NCI-H2107 treated with DMSO at 0.1 percent for 48 hours (cell line): Measurements from ENCODE around the gene IFNA7.
A peak's percentile ranks its signal among the peaks of the same experiment; 100 is the strongest.
"Not testable (repeated sequence)": the region's sequence is repeated elsewhere in the genome, so short reads cannot be mapped to it uniquely, and the experiment has no call there.

Source experiments
- DNase-seq: peaks from one replicate; lab custom pipeline; 2025; ENCODE audit not compliant: unreplicated experiment; lab: John Stamatoyannopoulos, UW

Gene IFNA7

GRCh38 chr9:21202105-21202504 is at the start of gene IFNA7:
TSS of gene IFNA7 (minus strand) at chr9:21202205. CDS start at chr9:21202165, 40 bp downstream.
- not testable (repeated sequence) for DNase-seq

DNA sequence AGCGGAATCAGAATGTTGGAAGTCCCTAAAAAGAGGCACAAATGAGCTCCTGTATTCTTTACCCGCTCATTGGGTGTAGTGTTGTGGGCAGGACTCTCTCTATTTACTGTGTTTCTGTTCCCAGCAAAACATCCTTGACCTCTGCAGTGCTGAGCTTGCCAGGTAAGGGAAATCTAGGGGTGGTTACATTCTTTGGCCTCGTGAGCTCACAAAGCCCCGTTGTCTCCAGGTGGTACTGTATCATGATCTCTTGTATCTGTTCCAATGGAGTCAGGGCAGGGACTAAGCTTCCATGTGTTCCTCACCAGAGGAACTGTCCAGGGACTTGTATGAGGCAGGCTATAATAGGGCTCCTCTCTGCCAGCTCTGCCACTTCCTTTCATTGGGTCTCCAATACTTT is 49.6 kb upstream of the IFNA7 start:
- DNase-seq, result no peak

- no peak for DNase-seq
These were observed 49.2 kb upstream of the IFNA7 start for GRCh38 chr9:21251190-21251589.

DNA sequence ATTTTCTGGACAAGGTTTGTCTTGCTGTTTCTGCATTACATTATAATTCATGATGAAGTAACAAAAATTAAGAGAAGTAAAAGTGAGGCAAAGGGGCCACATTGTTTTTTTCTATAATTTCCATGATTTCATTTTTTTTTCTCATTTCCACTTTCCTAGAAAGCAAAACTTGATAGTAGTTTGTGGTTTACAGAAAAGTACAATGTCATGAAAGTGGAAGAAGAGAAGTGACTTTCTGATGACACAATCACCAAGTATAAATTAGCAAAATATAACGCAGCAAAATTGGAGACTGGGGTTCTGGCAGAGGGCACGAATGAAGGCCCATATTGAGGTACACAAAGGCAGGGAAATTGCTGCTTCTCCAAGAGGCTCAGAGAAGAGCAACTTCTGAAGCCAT is 42.8 kb upstream of the IFNA7 start:
- no peak for DNase-seq

- no peak for DNase-seq
These were observed 37.9 kb upstream of the IFNA7 start, which contains the start of gene IFNA14 for GRCh38 chr9:21239911-21240310. TSS of gene IFNA14 (minus strand) at chr9:21240005. CDS start at chr9:21239935, 70 bp downstream.

- DNase-seq, result not testable (repeated sequence)
These were observed 34.3 kb upstream of the IFNA7 start for GRCh38 chr9:21236360-21236714.

DNA sequence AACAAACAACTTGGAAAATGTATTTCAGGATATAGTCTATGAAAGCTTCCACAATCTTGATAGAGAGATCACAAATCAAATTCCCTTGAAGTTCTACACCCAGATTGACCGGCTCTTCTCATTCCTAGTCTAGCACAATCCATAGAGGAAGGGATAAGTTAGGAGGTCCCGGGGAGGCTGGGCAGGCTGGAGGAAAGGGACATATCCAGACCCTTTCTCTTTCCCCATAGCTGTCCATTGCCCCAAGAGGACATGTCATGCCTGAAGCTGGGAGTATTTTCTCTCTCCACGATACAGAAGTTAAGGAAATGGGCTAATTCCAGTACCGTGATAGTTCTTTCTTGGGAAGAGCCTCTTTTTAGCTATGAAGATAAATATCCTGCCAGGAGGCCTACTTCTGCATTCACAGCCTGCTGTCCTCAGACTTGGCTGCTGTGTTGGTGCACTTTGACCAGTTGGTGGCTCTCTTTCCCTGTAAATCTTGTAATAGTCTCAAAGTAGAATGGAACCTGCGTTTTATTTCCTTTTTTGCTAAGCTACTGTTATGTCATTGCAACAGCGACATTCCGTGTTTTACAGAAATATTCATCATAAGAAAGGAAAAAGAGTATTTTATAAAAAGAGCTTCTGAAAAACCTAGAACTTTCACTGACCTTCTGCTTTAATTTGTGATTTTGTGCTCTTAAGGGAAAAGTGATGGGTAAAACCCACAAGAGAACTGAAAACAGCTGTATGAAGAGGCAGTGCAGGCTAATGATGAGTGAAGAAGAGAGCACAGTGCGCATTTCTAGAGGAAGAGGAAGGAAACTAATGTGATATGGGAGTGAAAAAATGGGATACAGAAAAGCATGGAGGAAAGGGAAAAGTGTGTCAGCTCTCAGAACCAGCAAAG is 33.7 kb upstream of the IFNA7 start:
- DNase-seq, result peak; percentile 41

DNA sequence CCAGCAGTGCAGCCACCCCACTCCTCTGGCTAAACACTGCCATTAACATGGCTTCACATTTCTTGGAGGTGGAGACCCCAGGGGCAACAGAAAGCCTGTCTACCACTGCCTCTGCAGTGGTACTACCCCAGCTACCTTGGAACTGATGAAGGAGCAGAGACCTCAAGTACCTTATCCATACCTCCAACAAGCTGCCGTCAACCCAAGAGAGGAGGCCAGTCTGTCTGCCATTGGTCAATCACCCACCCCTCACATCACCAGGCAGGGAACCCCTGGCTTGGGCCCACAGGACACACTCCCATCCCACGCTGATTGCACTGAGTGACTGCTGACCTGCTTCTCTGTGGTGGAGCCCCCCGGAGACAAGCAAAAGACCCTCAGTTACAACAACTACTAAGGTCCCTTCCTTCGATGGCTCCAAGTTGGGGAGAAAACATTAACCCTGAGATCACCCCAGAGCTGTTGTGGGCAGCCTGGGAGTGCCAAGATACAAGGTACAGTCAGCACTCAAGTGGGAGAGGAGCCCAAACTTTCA is 32.2 kb upstream of the IFNA7 start:
- no peak for DNase-seq

DNA sequence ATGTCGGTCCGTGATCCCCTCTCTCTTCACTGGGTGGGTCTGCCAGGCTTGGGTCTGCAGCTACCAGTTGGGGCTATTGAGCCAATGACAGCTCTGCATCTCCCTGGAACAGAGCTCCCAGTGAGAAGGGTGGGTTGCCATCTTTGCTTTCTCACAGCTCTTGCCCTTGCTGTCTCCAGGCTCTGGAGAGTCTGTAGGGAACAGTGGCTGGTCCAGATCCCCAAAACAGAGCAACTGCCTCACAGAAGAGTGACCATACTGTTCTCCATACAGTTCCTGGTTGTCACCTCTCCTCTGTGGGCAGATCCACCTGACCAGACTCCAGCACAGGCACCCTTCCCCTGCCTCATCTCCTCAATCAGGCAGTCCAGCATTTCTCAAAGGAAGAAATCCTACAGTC is 31.3 kb upstream of the IFNA7 start:
- DNase-seq, result no peak

DNA sequence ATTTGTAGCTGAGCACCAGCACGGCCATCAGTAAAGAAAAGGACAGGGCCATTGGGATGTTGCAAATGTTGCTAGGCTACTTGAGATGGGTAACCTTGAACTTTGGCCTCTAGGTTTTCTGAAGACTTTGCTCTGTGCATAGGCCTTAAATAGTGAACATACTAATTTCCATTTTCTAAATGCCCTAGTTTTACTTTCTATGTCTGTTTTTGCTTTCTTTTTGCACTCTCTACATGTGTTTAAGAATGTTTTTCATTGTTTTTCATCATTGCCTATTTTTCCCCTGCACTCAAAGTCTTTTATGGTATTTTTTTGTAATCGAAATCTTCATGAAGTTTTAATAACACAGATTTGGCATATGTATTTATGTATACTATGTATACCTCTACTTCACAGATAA is 26.1 kb upstream of the IFNA7 start, which contains the start of gene IFNA17:
TSS of gene IFNA17 (minus strand) at position 101 of the 400 bp plus-strand sequence. CDS start at position 52, 49 bp downstream.
- DNase-seq, result no peak

DNA sequence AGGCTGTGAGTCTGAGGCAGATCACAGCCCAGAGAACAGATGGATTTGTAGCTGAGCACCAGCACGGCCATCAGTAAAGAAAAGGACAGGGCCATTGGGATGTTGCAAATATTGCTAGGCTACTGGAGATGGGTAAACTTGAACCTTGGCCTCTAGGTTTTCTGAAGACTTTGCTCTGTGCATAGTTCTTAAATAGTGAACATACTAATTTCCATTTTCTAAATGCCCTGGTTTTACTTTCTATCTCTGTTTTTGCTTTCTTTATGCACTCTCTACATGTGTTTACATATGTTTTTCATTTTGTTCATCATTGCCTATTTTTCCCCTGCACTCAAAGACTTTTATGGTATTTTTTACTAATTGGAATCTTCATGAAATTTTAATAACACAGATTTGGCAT is 15.2 kb upstream of the IFNA7 start, which contains the start of gene IFNA16:
TSS of gene IFNA16 (minus strand) at position 101 of the 400 bp plus-strand sequence. CDS start at position 95, 6 bp downstream.
- not testable (repeated sequence) for DNase-seq

- not testable (repeated sequence) for DNase-seq
These were observed 11.7 kb upstream of the IFNA7 start for GRCh38 chr9:21213411-21214326.

DNA sequence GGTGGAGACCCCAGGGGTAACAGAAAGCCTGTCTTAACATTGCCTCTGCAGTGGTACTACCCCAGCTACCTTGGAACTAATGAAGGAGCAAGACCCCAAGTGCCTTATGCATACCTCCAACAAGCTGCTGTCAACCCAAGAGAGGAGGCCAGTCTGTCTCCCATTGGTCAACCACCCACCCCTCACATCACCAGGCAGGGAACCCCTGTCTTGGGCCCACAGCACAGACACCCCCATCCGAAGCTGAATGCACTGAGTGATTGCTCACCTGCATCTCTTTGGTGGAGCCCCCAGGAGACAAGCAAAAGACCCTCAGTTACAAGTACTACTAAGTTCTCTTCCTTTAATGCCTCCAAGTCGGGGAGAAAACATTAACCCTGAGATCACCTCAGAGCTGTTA is 10.2 kb upstream of the IFNA7 start:
- not testable (repeated sequence) for DNase-seq

- DNase-seq, result not testable (repeated sequence)
These were observed 8.8 kb upstream of the IFNA7 start for GRCh38 chr9:21210782-21211181.

GRCh38 chr9:21210311-21210710 is 8.3 kb upstream of the IFNA7 start:
- no peak for DNase-seq

DNA sequence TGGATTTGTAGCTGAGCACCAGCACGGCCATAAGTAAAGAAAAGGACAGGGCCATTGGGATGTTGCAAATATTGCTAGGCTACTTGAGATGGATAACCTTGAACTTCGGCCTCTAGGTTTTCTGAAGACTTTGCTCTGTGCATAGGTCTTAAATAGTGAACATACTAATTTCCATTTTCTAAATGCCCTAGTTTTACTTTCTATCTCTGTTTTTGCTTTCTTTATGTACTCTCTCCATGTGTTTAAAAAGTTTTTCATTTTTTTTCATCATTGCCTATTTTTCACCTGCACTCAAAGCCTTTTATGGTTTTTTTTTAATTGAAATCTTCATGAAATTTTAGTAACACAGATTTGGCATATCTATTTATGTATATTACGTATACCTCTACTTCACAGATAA is 5.0 kb upstream of the IFNA7 start, which contains the start of gene IFNA10:
TSS of gene IFNA10 (minus strand) at position 101 of the 400 bp plus-strand sequence. CDS start at position 55, 46 bp downstream.
- not testable (repeated sequence) for DNase-seq

DNA sequence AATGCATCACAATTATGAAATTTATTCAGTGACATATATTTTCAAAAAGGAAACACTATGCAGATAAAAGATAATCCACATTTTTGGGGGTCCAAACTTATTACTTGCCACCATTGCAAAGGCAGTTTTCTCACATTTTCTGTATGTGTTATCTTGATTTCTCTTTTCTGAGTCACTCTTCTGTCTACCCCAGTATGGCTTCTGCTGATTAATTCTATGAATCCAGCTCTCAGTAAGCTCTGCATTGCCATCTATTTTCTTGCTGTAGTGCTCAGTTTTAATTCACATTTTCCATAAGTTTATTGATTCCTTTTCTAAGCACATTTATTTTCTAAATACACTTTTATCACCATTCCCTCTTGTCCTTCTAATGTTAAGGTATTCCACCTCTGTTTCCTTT is 3.2 kb upstream of the IFNA7 start:
- no peak for DNase-seq

DNA sequence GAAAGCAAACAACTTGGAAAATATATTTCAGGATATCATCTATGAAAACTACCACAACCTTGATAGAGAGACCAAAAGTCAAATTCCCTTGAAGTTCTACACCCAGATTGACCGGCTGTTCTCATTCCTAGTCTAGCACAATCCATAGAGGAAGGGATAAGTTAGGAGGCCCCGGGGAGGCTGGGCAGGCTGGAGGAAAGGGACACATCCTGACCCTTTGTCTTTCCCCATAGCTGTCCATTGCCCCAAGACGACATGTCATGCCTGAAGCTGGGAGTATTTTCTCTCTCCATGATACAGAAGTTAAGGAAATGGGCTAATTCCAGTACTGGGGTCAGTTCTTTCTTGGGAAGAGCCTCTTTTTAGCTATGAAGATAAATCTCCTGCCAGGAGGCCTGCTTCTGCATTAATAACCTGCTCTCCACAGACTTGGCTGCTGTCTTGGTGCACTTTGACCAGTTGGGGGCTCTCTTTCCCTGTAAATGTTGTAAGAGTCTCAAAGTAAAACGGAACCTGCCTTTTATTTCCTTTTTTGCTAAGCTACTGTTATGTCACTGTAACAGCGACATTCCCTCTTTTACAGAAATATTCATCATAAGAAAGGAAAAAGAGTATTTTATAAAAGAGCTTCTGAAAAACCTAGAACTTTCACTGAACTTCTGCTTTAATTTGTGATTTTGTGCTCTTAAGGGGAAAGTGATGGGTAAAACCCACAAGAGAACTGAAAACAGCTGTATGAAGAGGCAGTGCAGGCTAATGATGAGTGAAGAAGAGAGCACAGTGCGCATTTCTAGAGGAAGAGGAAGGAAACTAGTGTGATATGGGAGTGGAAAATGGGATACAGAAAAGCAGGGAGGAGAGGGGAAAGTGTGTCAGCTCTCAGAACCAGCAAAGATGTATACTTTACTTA is 6.9 kb downstream of the IFNA7 start:
- not testable (repeated sequence) for DNase-seq

- not testable (repeated sequence) for DNase-seq
These were observed 14.5 kb downstream of the IFNA7 start, which contains the start of gene IFNA4 for GRCh38 chr9:21187487-21187886. TSS of gene IFNA4 (minus strand) at chr9:21187587. CDS start at chr9:21187531, 56 bp downstream.
